ENCODE measurements around the gene ZP4.

GRCh38 chr1:237867380-237867888 is 23.3 kb downstream of the ZP4 start:
- no peak for TF ChIP-seq CTCF (IDR thresholded peaks at IDR 0.05; ENCODE audit: borderline replicate concordance, extremely low read depth, low read length, poor library complexity, severe bottlenecking)
- TF ChIP-seq EZH2 (IDR thresholded peaks at IDR 0.05; ENCODE audit: borderline replicate concordance, low read depth, low read length, severe bottlenecking) = no peak

Data from DND-41 (cell line).